GM19025 (cell line): Measurements from ENCODE around the gene DSCAML1.

Experiments used
- ATAC-seq: cut with Tn5 transposase; IDR thresholded peaks from one replicate; pipeline ENCODE4 v1.9.1; 2021; ENCODE audit warnings: mild to moderate bottlenecking, low read depth, moderate library complexity; ENCODE audit not compliant: unreplicated experiment

Gene DSCAML1

GRCh38 chr11:117796872-117797529, at the start of gene DSCAML1:
Gene DSCAML1, minus strand, starts transcription at chr11:117797216. Its CDS starts 137 bp downstream, at chr11:117797079.
- no peak for ATAC-seq

GRCh38 chr11:117843666-117844484, 46.9 kb upstream of the DSCAML1 start:
- no peak for ATAC-seq

- no peak for ATAC-seq
Observed at GRCh38 chr11:117842131-117842941, 45.3 kb upstream of the DSCAML1 start.

- ATAC-seq, result no peak
Observed at GRCh38 chr11:117841551-117842031, 44.6 kb upstream of the DSCAML1 start.

- no peak for ATAC-seq
Observed at GRCh38 chr11:117840881-117841550, 44.0 kb upstream of the DSCAML1 start.

GRCh38 chr11:117839936-117840813, 43.2 kb upstream of the DSCAML1 start:
- no peak for ATAC-seq

GRCh38 chr11:117839380-117839881, 42.4 kb upstream of the DSCAML1 start:
- ATAC-seq, result no peak

- ATAC-seq, result no peak
Observed at GRCh38 chr11:117838901-117839300, 41.9 kb upstream of the DSCAML1 start.

- ATAC-seq, result no peak
Observed at GRCh38 chr11:117837791-117838190, 40.8 kb upstream of the DSCAML1 start.

- ATAC-seq, result no peak
Observed at GRCh38 chr11:117837070-117837776, 40.2 kb upstream of the DSCAML1 start.

- ATAC-seq, result no peak
Observed at GRCh38 chr11:117836077-117836960, 39.3 kb upstream of the DSCAML1 start.

- ATAC-seq, result no peak
Observed at GRCh38 chr11:117835576-117835975, 38.6 kb upstream of the DSCAML1 start.

GRCh38 chr11:117834838-117835443, 37.9 kb upstream of the DSCAML1 start:
- ATAC-seq, result no peak

- ATAC-seq, result no peak
Observed at GRCh38 chr11:117834068-117834810, 37.2 kb upstream of the DSCAML1 start.

- ATAC-seq, result no peak
Observed at GRCh38 chr11:117833401-117833891, 36.4 kb upstream of the DSCAML1 start.

- ATAC-seq, result no peak
Observed at GRCh38 chr11:117832511-117832910, 35.5 kb upstream of the DSCAML1 start.
